GM12864 (cell line): Measurements from ENCODE around the gene NFKBIB.

Source experiments
- DNase-seq: peaks from one replicate; pipeline ENCODE4 v3.0.0-alpha.2; 2011; ENCODE audit warnings: low read depth
- H3K4me3 ChIP-seq: 2 replicates; pipeline ENCODE4 v1.5.1; 2011; ENCODE audit warnings: mild to moderate bottlenecking, low read depth, low read length, control low read depth
- CTCF ChIP-seq: IDR thresholded peaks from 2 replicates; pipeline ENCODE4 v1.5.1; 2011; ENCODE audit warnings: low read depth, mild to moderate bottlenecking, moderate library complexity, low read length, control low read depth, inconsistent platforms; ENCODE audit errors: missing control alignments

The NFKBIB gene

GRCh38 chr19:38956264-38956663 lies 56.5 kb downstream of the NFKBIB start:
- TF ChIP-seq CTCF, result no peak
- no peak for DNase-seq
- H3K4me3 ChIP-seq, result no peak overlapping the region

- H3K4me3 ChIP-seq, result no peak overlapping the region
- TF ChIP-seq CTCF, result no peak
- DNase-seq, result no peak
Observed at GRCh38 chr19:38958301-38958700, 58.5 kb downstream of the NFKBIB start.
